ENCODE results near the gene C6orf141. TPM values are rescaled to one million over a fixed set of nuclear protein-coding genes. Genes with fewer than 3 reads are reported as not detected.

Gene C6orf141
- total and polyA plus RNA-seq, 10 of the 15 experiments (the other 5 are each of a cell fraction or from before 2014, with no cell fraction given), result 0.05 to 0.19 TPM; not detected in 8

- Histone ChIP-seq H3K9ac (ENCODE audit: control insufficient read depth, insufficient read depth, low read length) (no peak overlapping the region), H3K27me3 (replicated peaks in 1 of 2; ENCODE audit: control insufficient read depth in 2 of 2, insufficient read depth in 2 of 2, low read length in 1 of 2) (no peaks in the 10 kb centered on the region; a peak in 1 of 4 replicates), H4K20me1 (ENCODE audit: control insufficient read depth, insufficient read depth) (no peaks in the 10 kb centered on the region), H3K79me2 (ENCODE audit: control insufficient read depth, insufficient read depth, low read length) (no peaks in the 10 kb centered on the region), H3K9me3 (replicated peaks; ENCODE audit: control insufficient read depth, insufficient read depth, low read length) (no peaks in the 10 kb centered on the region), H2AFZ (ENCODE audit: control insufficient read depth, low read depth, low read length) (peak overlapping the region; percentile 69), H3K27ac (ENCODE audit: control insufficient read depth, insufficient read depth) (no peak overlapping the region), H3K36me3 (ENCODE audit: control insufficient read depth in 2 of 2, insufficient read depth in 2 of 2, low read length in 1 of 2) (no peaks in the 10 kb centered on the region), H3K4me1 (ENCODE audit: control insufficient read depth, insufficient read depth, low read length) (no peaks in the 10 kb centered on the region; the same call in none of the 2 replicates), H3K4me2 (ENCODE audit: control insufficient read depth, insufficient read depth) (peak overlapping the region; percentile 82), H3K4me3 (no peak overlapping the region)
- no TSS peak for BruUV-seq (replicated peaks)
- ChIA-PET RAD21 (ENCODE audit: unreplicated experiment) (no interaction called here), SMC1A (ENCODE audit: uncharacterized antibody, unreplicated experiment) (interaction anchor here (1.0 to 2.4 kb wide), 2 partner anchors 17 to 18 kb away, joined by 3 to 8 read pairs; no protein-coding TSS in a partner anchor), CTCF (interaction anchor here (0.8 to 1.8 kb wide), 5 partner anchors 15 to 300 kb away, joined by 3 to 6 read pairs (median 5); no protein-coding TSS in a partner anchor), POLR2A (no interaction called here)
- TF ChIP-seq NFXL1 (IDR thresholded peaks at IDR 0.05; ENCODE audit: borderline replicate concordance), result no peak
- in situ Hi-C loops (cut with MboI), result no loop called here
- ATAC-seq (no peak), FAIRE-seq (no peak), DNase-seq (ENCODE audit: low read depth, low spot score) (no peak)
- WGBS (ENCODE audit: insufficient coverage, insufficient replicate concordance, low lambda C conversion rate, missing lambda C conversion rate), result 23% methylated on average over 15 of the region's 20 CpGs
- intact Hi-C loops (cut with micrococcal nuclease; ENCODE audit: unreplicated experiment), result no loop called here
These were observed 577 bp upstream of the C6orf141 start for GRCh38 chr6:49549691-49550491.

- WGBS (ENCODE audit: insufficient coverage, insufficient replicate concordance, low lambda C conversion rate, missing lambda C conversion rate), result 22% methylated on average over 36 of the region's 38 CpGs
- Histone ChIP-seq H3K27me3 (replicated peaks in 1 of 2; ENCODE audit: control insufficient read depth in 2 of 2, insufficient read depth in 2 of 2, low read length in 1 of 2) (no peaks in the 10 kb centered on the region; a peak in 1 of 4 replicates), H3K4me1 (ENCODE audit: control insufficient read depth, insufficient read depth, low read length) (no peaks in the 10 kb centered on the region; the same call in none of the 2 replicates), H3K36me3 (ENCODE audit: control insufficient read depth in 2 of 2, insufficient read depth in 2 of 2, low read length in 1 of 2) (no peaks in the 10 kb centered on the region), H3K9ac (ENCODE audit: control insufficient read depth, insufficient read depth, low read length) (0 out of 2 replicates have a peak overlapping the region, but pooled peaks have one; percentile 20), H4K20me1 (ENCODE audit: control insufficient read depth, insufficient read depth) (no peaks in the 10 kb centered on the region), H3K4me3 (peak overlapping the region; percentile 57), H3K4me2 (ENCODE audit: control insufficient read depth, insufficient read depth) (peak overlapping the region; percentile 82), H2AFZ (ENCODE audit: control insufficient read depth, low read depth, low read length) (peak overlapping the region; percentile 69), H3K27ac (ENCODE audit: control insufficient read depth, insufficient read depth) (no peak overlapping the region), H3K79me2 (ENCODE audit: control insufficient read depth, insufficient read depth, low read length) (no peaks in the 10 kb centered on the region), H3K9me3 (replicated peaks; ENCODE audit: control insufficient read depth, insufficient read depth, low read length) (no peaks in the 10 kb centered on the region)
- ChIA-PET RAD21 (ENCODE audit: unreplicated experiment) (interaction anchor here (1.6 kb wide), 1 partner anchor 12 kb away, joined by 3 read pairs; no protein-coding TSS in a partner anchor), POLR2A (no interaction called here), CTCF (interaction anchor here (0.8 to 1.5 kb wide), 2 partner anchors 14 to 21 kb away, joined by 3 read pairs; no protein-coding TSS in a partner anchor), SMC1A (ENCODE audit: uncharacterized antibody, unreplicated experiment) (interaction anchor here (0.9 to 2.4 kb wide), 4 partner anchors 9 to 19 kb away, joined by 3 to 8 read pairs (median 3); no protein-coding TSS in a partner anchor)
- ATAC-seq (peak; percentile 70), DNase-seq (ENCODE audit: low read depth, low spot score) (no peak), FAIRE-seq (peak; percentile 65)
- TF ChIP-seq FOXK2 (IDR thresholded peaks at IDR 0.05) (no peak), MEF2B (IDR thresholded peaks at IDR 0.05; ENCODE audit: partially characterized antibody, poor library complexity, severe bottlenecking) (no peak), USF1 (IDR thresholded peaks at IDR 0.05; ENCODE audit: borderline replicate concordance, extremely low read length, insufficient read depth, low read depth, low read length) (no peak), TAF1 (IDR thresholded peaks at IDR 0.05; ENCODE audit: borderline replicate concordance, low read depth, low read length) (no peak), ESRRA (IDR thresholded peaks at IDR 0.05; ENCODE audit: low read length) (no peak), POLR2A (IDR thresholded peaks at IDR 0.05; ENCODE audit: low read depth, low read length) (no peak), IRF5 (IDR thresholded peaks at IDR 0.05; ENCODE audit: borderline replicate concordance) (no peak), JUNB (IDR thresholded peaks at IDR 0.05) (no peak)
- intact Hi-C loops (cut with micrococcal nuclease; ENCODE audit: unreplicated experiment) (no loop called here), in situ Hi-C loops (cut with MboI) (no loop called here)
- BruUV-seq (replicated peaks), result no TSS peak
These were observed 804 bp downstream of the C6orf141 start for GRCh38 chr6:49551078-49551865.
